Smooth muscle cell (in vitro differentiated cells): ENCODE results near the gene RNASE8. TPM values are rescaled to one million over a fixed set of nuclear protein-coding genes. Genes with fewer than 3 reads are reported as not detected.

Experiments used
- DNase-seq: peaks from one replicate; lab custom pipeline; 2025; ENCODE audit not compliant: unreplicated experiment; lab: John Stamatoyannopoulos, UW
- H2AFZ ChIP-seq: fragments of 200-600 bp; sonication (generic); 2 replicates; pipeline ENCODE4 v1.6.0; 2016; ENCODE audit warnings: antibody characterized with exemption, low read depth, mild to moderate bottlenecking
- H3F3A ChIP-seq: fragments of 200-600 bp; sonication (generic); 2 replicates; pipeline ENCODE4 v1.6.0; 2017; ENCODE audit warnings: antibody characterized with exemption, low read depth
- H3K27ac ChIP-seq: fragments of 200-600 bp; sonication (generic); 2 replicates; pipeline ENCODE4 v1.5.1; 2016; ENCODE audit warnings: low read depth, mild to moderate bottlenecking
- H3K27me3 ChIP-seq: fragments of 200-600 bp; sonication (generic); 2 replicates; pipeline ENCODE4 v1.6.1; 2016; ENCODE audit warnings: low read depth, mild to moderate bottlenecking
- H3K36me3 ChIP-seq: fragments of 200-600 bp; sonication (generic); 2 replicates; pipeline ENCODE4 v1.5.1; 2016; ENCODE audit warnings: low read depth
- H3K4me1 ChIP-seq: fragments of 200-600 bp; sonication (generic); 2 replicates; pipeline ENCODE4 v1.5.1; 2016; ENCODE audit warnings: low read depth
- H3K4me2 ChIP-seq: fragments of 200-600 bp; sonication (generic); 2 replicates; pipeline ENCODE4 v1.6.0; 2016; ENCODE audit warnings: mild to moderate bottlenecking
- H3K4me3 ChIP-seq: fragments of 200-600 bp; sonication (generic); 2 replicates; pipeline ENCODE4 v1.5.1; 2016; ENCODE audit warnings: mild to moderate bottlenecking
- H3K79me2 ChIP-seq: fragments of 200-600 bp; sonication (generic); 2 replicates; pipeline ENCODE4 v1.6.0; 2016; ENCODE audit warnings: low read depth, mild to moderate bottlenecking
- H3K9ac ChIP-seq: fragments of 200-600 bp; sonication (generic); 2 replicates; pipeline ENCODE4 v1.6.0; 2016; ENCODE audit warnings: low read depth
- H3K9me3 ChIP-seq: fragments of 200-600 bp; sonication (generic); replicated peaks from 2 replicates; pipeline ENCODE4 v1.5.1; 2016; ENCODE audit warnings: low read depth
- H4K20me1 ChIP-seq: fragments of 200-600 bp; sonication (generic); 2 replicates; pipeline ENCODE4 v1.6.0; 2016; ENCODE audit warnings: low read depth
- WGBS: methylation state at CpG from one replicate; pipeline ENCODE4 v1.1.7; 2016; ENCODE audit warnings: low lambda C conversion rate; 5-methylcytosine and 5-hydroxymethylcytosine counted together
- polyA plus RNA-seq: library from polyadenylated mRNA; unstranded; fragments of >200 nt; fragmentation: Nextera tagmentation; extraction: Ambion mirVana; gene quantifications from 2 replicates; pipeline ENCODE4 v1.2.1, GENCODE V29; 2016
- total RNA-seq: library from RNA; depleted of rRNA; stranded (reverse); fragments of >200 nt; gene quantifications from 2 replicates; pipeline ENCODE4 v1.2.3, GENCODE V29; 2014
- TF ChIP-seq, protein P1 (sequence below): fragments of 200-600 bp; sonication (generic); IDR thresholded peaks from 2 replicates; pipeline ENCODE4 v1.5.1; 2017; ENCODE audit warnings: borderline replicate concordance, mild to moderate bottlenecking, antibody characterized with exemption; ENCODE audit not compliant: insufficient read depth, poor library complexity, severe bottlenecking

Gene RNASE8
- total and polyA plus RNA-seq, 2 experiments from 2014 or later: not detected

DNA sequence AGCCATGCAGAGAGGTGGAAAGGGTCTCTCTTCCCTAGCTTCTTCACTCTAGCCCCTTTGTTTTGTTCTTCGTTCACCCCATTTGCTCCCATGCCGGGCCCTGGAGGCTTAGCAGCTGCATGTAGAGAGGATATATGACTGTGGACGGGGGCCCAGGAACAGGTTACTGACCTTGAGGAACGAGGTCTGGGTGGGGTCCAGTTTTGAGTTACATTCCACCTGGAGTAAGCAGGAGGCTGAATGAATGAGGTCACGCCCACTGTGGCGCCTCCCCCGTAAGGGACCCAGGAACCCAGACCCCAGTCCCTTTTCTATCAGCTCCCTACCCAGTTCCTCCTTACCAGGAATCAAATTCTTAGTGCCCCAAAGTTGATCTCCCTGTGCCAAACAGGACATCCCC, 39.3 kb upstream of the RNASE8 start:
- H3K4me1 ChIP-seq: no peaks in the 10 kb centered on the region
- TF ChIP-seq, protein P1, sequence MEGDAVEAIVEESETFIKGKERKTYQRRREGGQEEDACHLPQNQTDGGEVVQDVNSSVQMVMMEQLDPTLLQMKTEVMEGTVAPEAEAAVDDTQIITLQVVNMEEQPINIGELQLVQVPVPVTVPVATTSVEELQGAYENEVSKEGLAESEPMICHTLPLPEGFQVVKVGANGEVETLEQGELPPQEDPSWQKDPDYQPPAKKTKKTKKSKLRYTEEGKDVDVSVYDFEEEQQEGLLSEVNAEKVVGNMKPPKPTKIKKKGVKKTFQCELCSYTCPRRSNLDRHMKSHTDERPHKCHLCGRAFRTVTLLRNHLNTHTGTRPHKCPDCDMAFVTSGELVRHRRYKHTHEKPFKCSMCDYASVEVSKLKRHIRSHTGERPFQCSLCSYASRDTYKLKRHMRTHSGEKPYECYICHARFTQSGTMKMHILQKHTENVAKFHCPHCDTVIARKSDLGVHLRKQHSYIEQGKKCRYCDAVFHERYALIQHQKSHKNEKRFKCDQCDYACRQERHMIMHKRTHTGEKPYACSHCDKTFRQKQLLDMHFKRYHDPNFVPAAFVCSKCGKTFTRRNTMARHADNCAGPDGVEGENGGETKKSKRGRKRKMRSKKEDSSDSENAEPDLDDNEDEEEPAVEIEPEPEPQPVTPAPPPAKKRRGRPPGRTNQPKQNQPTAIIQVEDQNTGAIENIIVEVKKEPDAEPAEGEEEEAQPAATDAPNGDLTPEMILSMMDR: no peak
- H3K9me3 ChIP-seq: no peaks in the 10 kb centered on the region
- H2AFZ ChIP-seq: no peak overlapping the region
- H3K4me3 ChIP-seq: no peak overlapping the region
- peaks cover 4% of the 10 kb centered on the region for H3F3A ChIP-seq
- peaks cover 3% of the 10 kb centered on the region for H4K20me1 ChIP-seq
- no peak for DNase-seq
- 93% methylated on average over 7 of the region's 7 CpGs for WGBS
- no peaks in the 10 kb centered on the region for H3K79me2 ChIP-seq
- H3K27me3 ChIP-seq: no peaks in the 10 kb centered on the region
- no peak overlapping the region for H3K4me2 ChIP-seq
- H3K9ac ChIP-seq: no peak overlapping the region
- no peaks in the 10 kb centered on the region for H3K36me3 ChIP-seq
- no peak overlapping the region for H3K27ac ChIP-seq

DNA sequence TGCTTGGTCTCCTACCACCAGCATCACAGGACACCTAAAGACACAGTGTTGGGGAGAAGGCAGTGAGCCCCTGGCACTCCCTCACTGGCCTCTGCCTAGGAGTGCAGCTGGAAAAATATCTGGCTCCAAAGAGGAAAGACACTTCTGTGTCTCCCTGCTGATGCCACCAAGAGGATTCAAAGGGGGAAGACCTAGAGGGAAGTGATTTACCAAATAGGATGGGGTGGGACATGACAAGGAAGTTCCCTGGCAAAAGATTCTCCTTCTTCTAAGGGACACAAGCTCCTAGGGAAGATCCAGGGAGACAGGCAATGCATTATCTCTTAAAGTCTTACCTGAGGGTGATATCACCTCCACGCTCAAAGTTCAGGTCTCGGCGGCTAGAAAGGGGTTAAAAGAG, 38.8 kb upstream of the RNASE8 start:
- H2AFZ ChIP-seq: no peak overlapping the region
- H3K36me3 ChIP-seq: no peaks in the 10 kb centered on the region
- H3K4me1 ChIP-seq: no peaks in the 10 kb centered on the region
- TF ChIP-seq, protein P1: no peak
- H3K27ac ChIP-seq: no peak overlapping the region
- DNase-seq: no peak
- no peaks in the 10 kb centered on the region for H3K79me2 ChIP-seq
- no peaks in the 10 kb centered on the region for H3K27me3 ChIP-seq
- WGBS: 100% methylated on average over 3 of the region's 3 CpGs
- H3K9me3 ChIP-seq: no peaks in the 10 kb centered on the region
- no peak overlapping the region for H3K4me2 ChIP-seq
- H3K4me3 ChIP-seq: no peak overlapping the region
- peaks cover 8% of the 10 kb centered on the region for H3F3A ChIP-seq
- no peak overlapping the region for H3K9ac ChIP-seq
- peaks cover 3% of the 10 kb centered on the region for H4K20me1 ChIP-seq

DNA sequence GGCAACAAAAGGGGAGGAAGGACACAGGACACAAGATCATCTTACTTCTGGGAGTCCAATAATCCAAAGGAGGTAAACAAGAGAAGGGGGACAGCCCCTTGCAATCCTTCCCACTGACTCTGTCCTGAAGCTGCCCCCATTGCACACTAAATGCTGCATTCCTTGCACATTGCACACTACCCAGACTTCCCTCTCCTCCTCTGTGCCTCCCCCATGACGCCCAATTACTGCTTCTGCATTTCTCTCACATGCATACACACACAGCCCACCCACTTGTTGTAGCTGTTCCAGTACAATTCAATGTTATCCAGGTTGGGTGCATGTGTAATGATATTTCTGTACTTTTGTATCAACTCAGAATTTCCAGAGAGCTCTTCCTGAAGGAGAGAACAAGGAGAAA, 38.3 kb upstream of the RNASE8 start:
- Histone ChIP-seq H2AFZ (no peak overlapping the region), H3K4me3 (no peak overlapping the region), H3K9ac (no peak overlapping the region), H3K27ac (no peak overlapping the region), H3K36me3 (no peaks in the 10 kb centered on the region), H3K4me2 (no peak overlapping the region), H3F3A (peaks cover 10% of the 10 kb centered on the region), H4K20me1 (peaks cover 3% of the 10 kb centered on the region), H3K4me1 (peaks cover 5% of the 10 kb centered on the region), H3K9me3 (no peaks in the 10 kb centered on the region), H3K27me3 (no peaks in the 10 kb centered on the region), H3K79me2 (no peaks in the 10 kb centered on the region)
- TF ChIP-seq, protein P1: no peak
- WGBS: 73% methylated on average over 1 of the region's 1 CpG
- no peak for DNase-seq

DNA sequence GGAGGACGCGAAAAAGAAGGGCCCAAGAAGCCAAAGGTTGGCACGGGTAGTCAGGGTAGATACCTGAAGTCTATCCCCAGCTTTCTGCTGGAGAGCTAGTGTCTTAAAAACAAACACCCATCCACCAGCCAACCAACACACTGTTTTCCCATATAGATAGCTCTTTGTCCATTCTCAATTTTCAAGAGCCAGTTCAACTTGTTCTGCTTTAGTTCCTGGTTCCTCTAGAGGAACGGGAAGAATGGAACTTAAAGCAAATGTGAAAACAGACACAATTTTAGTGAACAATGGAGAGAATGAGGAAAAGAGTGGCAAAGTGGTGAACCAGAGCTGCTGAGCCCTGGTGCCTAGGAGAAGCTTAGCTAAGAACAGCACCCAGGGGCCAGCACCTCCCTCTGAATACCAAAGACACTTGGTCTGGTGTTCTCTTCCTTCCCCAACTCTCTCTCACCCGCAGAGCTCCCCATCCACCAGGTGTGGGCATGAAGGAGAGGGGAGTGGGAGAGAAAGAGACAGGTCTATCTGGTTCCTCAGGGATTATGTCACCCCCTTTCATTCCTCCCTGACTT, 36.6 kb upstream of the RNASE8 start:
- Histone ChIP-seq H3K4me3 (no peak overlapping the region), H3K27me3 (no peaks in the 10 kb centered on the region), H3K4me2 (no peak overlapping the region), H3K79me2 (no peaks in the 10 kb centered on the region), H3K4me1 (peaks cover 10% of the 10 kb centered on the region), H4K20me1 (peaks cover 3% of the 10 kb centered on the region), H3K9me3 (no peaks in the 10 kb centered on the region), H3K27ac (no peak overlapping the region), H3K9ac (no peak overlapping the region), H3K36me3 (no peaks in the 10 kb centered on the region), H2AFZ (no peak overlapping the region), H3F3A (peaks cover 8% of the 10 kb centered on the region)
- TF ChIP-seq, protein P1: no peak
- no peak for DNase-seq
- 87% methylated on average over 5 of the region's 5 CpGs for WGBS
